H1 (cell line): ENCODE results near the gene UNK. TPM values are rescaled to one million over a fixed set of nuclear protein-coding genes. Genes with fewer than 3 reads are reported as not detected.

ENCODE experiments used
- CTCF ChIA-PET: fragments of 300-600 bp; sonication (Branson Sonifier 250); formaldehyde crosslinking; loops from one replicate; lab custom pipeline; 2021; ENCODE audit not compliant: partially characterized antibody; lab: Charles Lee
- POLR2A ChIA-PET: fragments of 300-600 bp; sonication (Branson Sonifier 250); formaldehyde crosslinking; loops from one replicate; lab custom pipeline; 2021; ENCODE audit warnings: inconsistent platforms; ENCODE audit not compliant: partially characterized antibody; lab: Charles Lee
- DNase-seq, 2 experiments: peaks; one replicate each; pipeline versions ENCODE4 v3.0.0 to v3.0.0-alpha.2; 2010 to 2022; ENCODE audit warnings: low spot score in 2 of 2, low read depth in 1 of 2, mixed read lengths in 1 of 2
- FAIRE-seq: peaks from 2 replicates; lab custom pipeline; 2011; peaks lifted over from hg19 to GRCh38; lab: Jason Lieb, UNC
- H2AFZ ChIP-seq: 2 replicates; pipeline ENCODE4 v1.8.1; 2012; ENCODE audit warnings: low read length, inconsistent platforms
- H2AK5ac ChIP-seq: 2 replicates; pipeline ENCODE4 v1.6.1; 2013; ENCODE audit warnings: low read depth, low read length
- H2BK120ac ChIP-seq: replicated peaks from 2 replicates; pipeline ENCODE3; 2013; ENCODE audit warnings: low read depth, low read length, inconsistent platforms
- H2BK12ac ChIP-seq: 2 replicates; pipeline ENCODE4 v1.6.1; 2013; ENCODE audit warnings: low read depth, low read length
- H2BK15ac ChIP-seq: 2 replicates; pipeline ENCODE4 v1.6.1; 2013; ENCODE audit warnings: low read length
- H2BK20ac ChIP-seq: 2 replicates; pipeline ENCODE4 v1.6.1; 2013; ENCODE audit warnings: low read length
- H2BK5ac ChIP-seq: 2 replicates; pipeline ENCODE4 v1.6.1; 2013; ENCODE audit warnings: low read depth, low read length
- H3K14ac ChIP-seq: 2 replicates; pipeline ENCODE4 v1.6.1; 2013; ENCODE audit warnings: inconsistent platforms; ENCODE audit not compliant: insufficient read length
- H3K18ac ChIP-seq: 2 replicates; pipeline ENCODE4 v1.6.1; 2013; ENCODE audit warnings: low read length; ENCODE audit errors: extremely low read depth
- H3K23ac ChIP-seq: 2 replicates; pipeline ENCODE4 v1.6.1; 2013; ENCODE audit warnings: inconsistent platforms; ENCODE audit not compliant: insufficient read length
- H3K23me2 ChIP-seq: 2 replicates; pipeline ENCODE4 v1.6.1; 2013; ENCODE audit warnings: low read depth, low read length
- H3K27ac ChIP-seq: 2 replicates; pipeline ENCODE4 v1.6.1; 2011; ENCODE audit warnings: low read depth, low read length, inconsistent platforms
- H3K27me3 ChIP-seq, 4 experiments: replicated peaks in 1 of 4; 1 replicate in 1 of 4; 2 replicates in 3 of 4; pipeline versions ENCODE4 v1.6.1 to v1.8.1; 2011 to 2013; ENCODE audit warnings: low read length in 3 of 4, mild to moderate bottlenecking in 3 of 4, inconsistent platforms in 2 of 4, mixed read lengths in 2 of 4, moderate library complexity in 1 of 4; ENCODE audit not compliant: control insufficient read depth in 3 of 4, insufficient read depth in 3 of 4; ENCODE audit errors: extremely low read depth in 1 of 4
- H3K36me3 ChIP-seq, 4 experiments: 2 replicates each; pipeline versions ENCODE4 v1.6.1 to v1.8.1; 2011 to 2013; ENCODE audit warnings: mild to moderate bottlenecking in 4 of 4, low read length in 3 of 4, moderate library complexity in 2 of 4, control low read depth in 1 of 4, inconsistent platforms in 1 of 4; ENCODE audit not compliant: insufficient read depth in 4 of 4, control insufficient read depth in 2 of 4
- H3K4ac ChIP-seq: replicated peaks from 2 replicates; pipeline ENCODE3; 2013; ENCODE audit warnings: low read length, low read depth, mixed read lengths, inconsistent platforms; ENCODE audit not compliant: insufficient read length
- H3K4me1 ChIP-seq, 4 experiments: replicated peaks in 1 of 4; 1 replicate in 1 of 4; 2 replicates in 3 of 4; pipeline versions ENCODE4 v1.6.1 to v1.8.1; 2011 to 2013; ENCODE audit warnings: low read length in 3 of 4, inconsistent platforms in 2 of 4, mixed read lengths in 1 of 4; ENCODE audit not compliant: insufficient read depth in 4 of 4, control insufficient read depth in 3 of 4
- H3K4me2 ChIP-seq, 2 experiments: 2 replicates each; pipeline versions ENCODE4 v1.6.1 to v1.8.1; 2011 to 2013; ENCODE audit warnings: low read depth in 2 of 2, low read length in 2 of 2, control low read depth in 1 of 2, inconsistent platforms in 1 of 2, mild to moderate bottlenecking in 1 of 2; ENCODE audit not compliant: insufficient read depth in 1 of 2
- H3K4me3 ChIP-seq, 4 experiments: fragments of 200-600, 300-600 bp in 1 of 4; sonication (generic), shearing (Covaris generic), sonication (Bioruptor Twin) in 1 of 4; 2 replicates each; pipeline versions ENCODE4 v1.5.1 to v1.8.1; 2011 to 2016; ENCODE audit warnings: low read length in 4 of 4, low read depth in 3 of 4, control low read depth in 2 of 4, inconsistent platforms in 2 of 4, mild to moderate bottlenecking in 2 of 4, mixed read lengths in 1 of 4, moderate library complexity in 1 of 4; ENCODE audit not compliant: insufficient read depth in 2 of 4; ENCODE audit errors: extremely low read depth in 1 of 4
- H3K56ac ChIP-seq: replicated peaks from 2 replicates; pipeline ENCODE3; 2013; ENCODE audit warnings: low read depth, mild to moderate bottlenecking, mixed read lengths, low read length, inconsistent platforms; ENCODE audit not compliant: insufficient read length
- H3K79me1 ChIP-seq: 2 replicates; pipeline ENCODE4 v1.6.1; 2013; ENCODE audit warnings: low read depth, low read length, control low read depth
- H3K79me2 ChIP-seq, 2 experiments: 2 replicates each; pipeline versions ENCODE4 v1.6.1 to v1.8.1; 2012 to 2013; ENCODE audit warnings: low read length in 2 of 2, mild to moderate bottlenecking in 2 of 2, inconsistent platforms in 1 of 2; ENCODE audit not compliant: insufficient read depth in 2 of 2, control insufficient read depth in 1 of 2
- H3K9ac ChIP-seq, 4 experiments: replicated peaks in 1 of 4; 1 replicate in 1 of 4; 2 replicates in 3 of 4; pipeline versions ENCODE4 v1.6.1 to v1.8.1; 2011 to 2013; ENCODE audit warnings: low read depth in 3 of 4, low read length in 3 of 4, control low read depth in 2 of 4, mild to moderate bottlenecking in 2 of 4, moderate library complexity in 2 of 4, inconsistent platforms in 1 of 4; ENCODE audit errors: extremely low read depth in 1 of 4
- H3K9me3 ChIP-seq, 2 experiments: 2 replicates each; pipeline versions ENCODE4 v1.6.1 to v1.8.1; 2012 to 2013; ENCODE audit warnings: mild to moderate bottlenecking in 2 of 2, moderate library complexity in 2 of 2, control low read depth in 1 of 2, inconsistent platforms in 1 of 2, low read depth in 1 of 2, low read length in 1 of 2, mixed read lengths in 1 of 2; ENCODE audit not compliant: insufficient read depth in 2 of 2
- H4K20me1 ChIP-seq, 2 experiments: replicated peaks in 1 of 2; 2 replicates each; pipeline versions ENCODE3 to v1.8.1; 2011 to 2013; ENCODE audit warnings: inconsistent platforms in 2 of 2, low read length in 2 of 2, mild to moderate bottlenecking in 1 of 2; ENCODE audit not compliant: insufficient read depth in 2 of 2, control insufficient read depth in 1 of 2
- H4K5ac ChIP-seq: 2 replicates; pipeline ENCODE4 v1.6.1; 2013; ENCODE audit warnings: low read length, low read depth, mixed read lengths, inconsistent platforms; ENCODE audit not compliant: insufficient read length
- H4K8ac ChIP-seq: 2 replicates; pipeline ENCODE4 v1.8.0; 2013; ENCODE audit warnings: mild to moderate bottlenecking, moderate library complexity, low read length, inconsistent platforms; ENCODE audit not compliant: insufficient read depth; ENCODE audit errors: extremely low read depth
- H4K91ac ChIP-seq: replicated peaks from 2 replicates; pipeline ENCODE3; 2013; ENCODE audit warnings: low read length, mixed read lengths, inconsistent platforms; ENCODE audit not compliant: insufficient read length
- CBX8 ChIP-seq: fragments of 300-800, 300-1000 bp; sonication (generic); IDR thresholded peaks from 2 replicates; pipeline ENCODE4 v1.7.1; 2016; ENCODE audit warnings: low read depth, low read length, borderline replicate concordance
- HDAC6 ChIP-seq: IDR thresholded peaks from one replicate; pipeline ENCODE4 v1.7.1; 2012; ENCODE audit warnings: low read depth, mild to moderate bottlenecking, inconsistent platforms, low read length, moderate library complexity
- RXRA ChIP-seq: IDR thresholded peaks from 2 replicates; pipeline ENCODE4 v1.6.1; 2011; ENCODE audit warnings: low read depth, mild to moderate bottlenecking, low read length, moderate library complexity; ENCODE audit not compliant: insufficient read depth
- SP2 ChIP-seq: IDR thresholded peaks from 2 replicates; pipeline ENCODE4 v1.6.1; 2012; ENCODE audit warnings: mild to moderate bottlenecking, low read length, inconsistent platforms
- WGBS, 2 experiments: shearing (Covaris generic) in 1 of 2; methylation state at CpG; one replicate each; pipeline versions ENCODE4 v1.1.6 to v1.1.7; 2013 to 2015; ENCODE audit warnings: low lambda C conversion rate in 2 of 2, mixed read lengths in 2 of 2, inconsistent platforms in 1 of 2, low coverage in 1 of 2, missing lambda C conversion rate in 1 of 2; ENCODE audit not compliant: insufficient replicate concordance in 2 of 2, insufficient coverage in 1 of 2, insufficient read length in 1 of 2; ENCODE audit errors: extremely low coverage in 1 of 2, missing lambda C conversion rate in 1 of 2; 5-methylcytosine and 5-hydroxymethylcytosine counted together
- polyA plus RNA-seq, 7 experiments: library from polyadenylated mRNA; depleted of rRNA in 3 of 7; stranded (reverse) in 5 of 7; unstranded in 2 of 7; fragments of >200 nt in 5 of 7; fragments of 200-250 nt in 2 of 7; gene quantifications; 1 replicate in 5 of 7; 2 replicates in 1 of 7; 4 replicates in 1 of 7; pipeline versions ENCODE4 v1.2.1 to v1.2.3, GENCODE V29; 2011 to 2013; ENCODE audit warnings: missing spikeins in 2 of 7, mixed read lengths in 2 of 7
- total RNA-seq: library from RNA; stranded (reverse); fragmentation: NEBNext Ultra II Directional; extraction: Animal tissue kit (Norgen Biotek cat#: 25700); gene quantifications from 2 replicates; pipeline ENCODE4 v1.2.1, GENCODE V29; 2021

The UNK gene
- total and polyA plus RNA-seq, 2 of the 8 experiments (the other 6 are each of a cell fraction or from before 2014, with no cell fraction given), result 24.2 to 33.3 TPM

DNA sequence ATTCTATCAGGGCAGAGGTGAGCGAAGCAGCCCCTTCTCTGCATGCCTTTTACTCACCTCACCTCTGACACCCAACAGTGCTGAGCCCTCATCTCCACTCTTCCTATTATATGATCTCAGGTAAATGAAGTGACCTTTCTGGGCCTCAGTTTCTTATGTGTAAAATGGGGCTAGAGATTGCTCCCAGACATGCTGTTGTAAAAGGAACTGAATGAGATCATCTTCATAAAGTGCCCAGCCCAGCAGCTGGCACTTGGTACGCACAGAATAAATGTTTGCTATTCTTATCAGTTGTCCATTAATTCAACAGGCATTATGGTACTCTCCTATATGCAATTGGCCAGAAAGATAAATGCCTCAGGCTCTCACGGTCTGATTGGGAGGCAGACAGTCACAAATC, 15.1 kb upstream of the UNK start:
- Histone ChIP-seq H4K91ac (no peak overlapping the region), H3K23me2 (peaks cover 2% of the 10 kb centered on the region; the same call in 1 of the 2 replicates), H3K4me3 (no peak overlapping the region), H4K5ac (no peak overlapping the region), H3K79me1 (no peaks in the 10 kb centered on the region), H4K20me1 (no peaks in the 10 kb centered on the region), H4K8ac (no peak overlapping the region), H3K36me3 (no peaks in the 10 kb centered on the region), H3K18ac (no peak overlapping the region), H3K4me2 (no peak overlapping the region), H3K4ac (no peak overlapping the region), H3K9ac (no peak overlapping the region), H3K23ac (no peak overlapping the region), H2BK5ac (no peak overlapping the region), H3K56ac (no peak overlapping the region), H3K14ac (no peak overlapping the region), H3K27ac (no peak overlapping the region), H2BK120ac (no peak overlapping the region), H3K9me3 (no peaks in the 10 kb centered on the region), H2AK5ac (no peak overlapping the region), H2BK20ac (no peak overlapping the region), H2BK12ac (no peak overlapping the region), H3K27me3 (no peaks in the 10 kb centered on the region), H3K4me1 (peaks cover 0 to 4% (median 0%) of the 10 kb centered on the region in 4 experiments; a peak in 3 of 7 replicates), H3K79me2 (no peaks in the 10 kb centered on the region), H2AFZ (no peak overlapping the region), H2BK15ac (no peak overlapping the region)
- 88% methylated on average over 3 of the region's 3 CpGs; no CpG with 5 or more reads in 1 of the 2 experiments for WGBS, 2 experiments
- DNase-seq, result no peak
- CTCF ChIA-PET, result interaction anchor here (0.6 to 21.4 kb wide), 4 partner anchors 12 to 77 kb away, joined by 3 to 359 read pairs (median 4); partner anchors contain the start of gene GALK1
- FAIRE-seq, result no peak
- POLR2A ChIA-PET, result interaction anchor here (1.0 to 4.9 kb wide), 3 partner anchors 9 to 14 kb away, joined by 3 to 47 read pairs (median 9); a partner anchor contains a TSS
- TF ChIP-seq SP2, result no peak
- no peak for TF ChIP-seq CBX8
- no peak for TF ChIP-seq RXRA
- no peak for TF ChIP-seq HDAC6
